Upper lobe of left lung (tissue), 6 donors: ENCODE results near the gene PRAC2. TPM values are rescaled to one million over a fixed set of nuclear protein-coding genes. Genes with fewer than 3 reads are reported as not detected.

ENCODE experiments used
- ATAC-seq, 2 donors: fragments of 200-7000 bp; cut with Tn5 transposase; one replicate each; pipeline ENCODE4 v1.9.1; 2022; ENCODE audit warnings: mild to moderate bottlenecking in 2 of 2, moderate library complexity in 2 of 2; ENCODE audit not compliant: low FRiP score in 2 of 2
- DNase-seq, 2 donors: peaks; one replicate each; pipeline ENCODE4 v3.0.0-alpha.2; 2019 to 2020
- H3K27ac ChIP-seq, 4 donors: fragments of 200-600 bp; sonication (generic); one replicate each; pipeline ENCODE4 v1.5.1; 2016 to 2019
- H3K27me3 ChIP-seq, 4 donors: fragments of 200-600 bp; sonication (generic); one replicate each; pipeline ENCODE4 v1.5.1; 2017 to 2019
- H3K36me3 ChIP-seq, 4 donors: fragments of 200-600 bp; sonication (generic); one replicate each; pipeline ENCODE4 v1.5.1; 2016 to 2019
- H3K4me1 ChIP-seq, 4 donors: fragments of 200-600 bp; sonication (generic); one replicate each; pipeline ENCODE4 v1.5.1; 2018 to 2019
- H3K4me3 ChIP-seq, 4 donors: fragments of 200-600 bp; sonication (generic); one replicate each; pipeline ENCODE4 v1.5.1; 2017 to 2019; ENCODE audit warnings: mild to moderate bottlenecking in 2 of 4, moderate library complexity in 1 of 4
- H3K9me3 ChIP-seq, 4 donors: fragments of 200-600 bp; sonication (generic); one replicate each; pipeline ENCODE4 v1.5.1; 2018 to 2019
- EP300 ChIP-seq, 4 donors: sonication (generic); formaldehyde crosslinking; IDR thresholded peaks; one replicate each; pipeline ENCODE4 v1.5.1; 2017; ENCODE audit warnings: antibody characterized with exemption in 4 of 4, control low read depth in 2 of 4
- POLR2A ChIP-seq, 4 donors: fragments of 450-650 bp; IDR thresholded peaks; one replicate each; pipeline ENCODE4 v1.5.1; 2016 to 2017; ENCODE audit warnings: antibody characterized with exemption in 4 of 4, mild to moderate bottlenecking in 2 of 4
- POLR2AphosphoS5 ChIP-seq, 2 donors: sonication (generic); formaldehyde crosslinking; IDR thresholded peaks; one replicate each; pipeline ENCODE4 v1.5.1; 2017; ENCODE audit warnings: antibody characterized with exemption in 2 of 2
- WGBS, 2 donors: methylation state at CpG; one replicate each; pipeline ENCODE4 v1.1.5; 2017 to 2018; 5-methylcytosine and 5-hydroxymethylcytosine counted together
- total RNA-seq, 6 donors: library from RNA; depleted of rRNA in 4 of 6; stranded (reverse); fragments of >200 nt in 4 of 6; gene quantifications; one replicate each; pipeline versions ENCODE4 v1.1.0 to v1.2.1, GENCODE V29; 2016 to 2021
- TF ChIP-seq, protein P1 (sequence below), 6 experiments: fragments of 450-650 bp in 4 of 6; fragments of 200-600 bp in 2 of 6; sonication (generic) in 2 of 6; IDR thresholded peaks; one replicate each; pipeline ENCODE4 v1.5.1; 2016 to 2019; ENCODE audit warnings: antibody characterized with exemption in 6 of 6
- donor health status: DM: no; HTN: no; CAD: no; lungs with moderate emphysema.
- donor health status: DM: no; HTN: yes; CAD: no; lungs with severe emphysema.

PRAC2 gene
- total RNA-seq, 6 donors from 2014 or later, result not detected

DNA sequence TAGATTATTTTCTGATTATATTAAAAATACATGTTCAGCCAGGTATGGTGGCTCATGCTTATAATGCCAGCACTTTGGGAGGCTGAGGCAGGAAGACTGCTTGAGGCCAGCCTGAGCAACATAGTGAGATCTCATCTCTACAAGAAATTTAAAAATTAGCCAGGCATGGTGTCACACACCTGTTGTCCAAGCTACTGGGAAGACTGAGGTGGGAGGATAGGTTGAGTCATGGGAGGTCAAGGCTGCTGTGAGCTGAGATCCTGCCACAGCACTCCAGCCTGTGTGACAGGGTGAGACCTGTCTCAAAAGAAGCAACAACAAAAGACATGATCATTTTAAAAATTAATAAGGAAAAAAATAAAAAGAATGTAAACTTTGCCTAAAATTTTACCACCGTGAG, 41.4 kb upstream of the PRAC2 start:
- Histone ChIP-seq H3K9me3 (no peaks in the 10 kb centered on the region), H3K36me3 (no peaks in the 10 kb centered on the region), H3K27ac (no peak overlapping the region), H3K27me3 (peaks cover 0 to 9% (median 0%) of the 10 kb centered on the region in 4 donors), H3K4me1 (peaks cover 4 to 7% (median 5%) of the 10 kb centered on the region in 4 donors), H3K4me3 (no peak overlapping the region)
- DNase-seq, result no peak
- TF ChIP-seq POLR2A (IDR thresholded peaks at IDR 0.05) (no peak), POLR2AphosphoS5 (IDR thresholded peaks at IDR 0.05) (no peak), EP300 (IDR thresholded peaks at IDR 0.05) (no peak)
- TF ChIP-seq, protein P1, sequence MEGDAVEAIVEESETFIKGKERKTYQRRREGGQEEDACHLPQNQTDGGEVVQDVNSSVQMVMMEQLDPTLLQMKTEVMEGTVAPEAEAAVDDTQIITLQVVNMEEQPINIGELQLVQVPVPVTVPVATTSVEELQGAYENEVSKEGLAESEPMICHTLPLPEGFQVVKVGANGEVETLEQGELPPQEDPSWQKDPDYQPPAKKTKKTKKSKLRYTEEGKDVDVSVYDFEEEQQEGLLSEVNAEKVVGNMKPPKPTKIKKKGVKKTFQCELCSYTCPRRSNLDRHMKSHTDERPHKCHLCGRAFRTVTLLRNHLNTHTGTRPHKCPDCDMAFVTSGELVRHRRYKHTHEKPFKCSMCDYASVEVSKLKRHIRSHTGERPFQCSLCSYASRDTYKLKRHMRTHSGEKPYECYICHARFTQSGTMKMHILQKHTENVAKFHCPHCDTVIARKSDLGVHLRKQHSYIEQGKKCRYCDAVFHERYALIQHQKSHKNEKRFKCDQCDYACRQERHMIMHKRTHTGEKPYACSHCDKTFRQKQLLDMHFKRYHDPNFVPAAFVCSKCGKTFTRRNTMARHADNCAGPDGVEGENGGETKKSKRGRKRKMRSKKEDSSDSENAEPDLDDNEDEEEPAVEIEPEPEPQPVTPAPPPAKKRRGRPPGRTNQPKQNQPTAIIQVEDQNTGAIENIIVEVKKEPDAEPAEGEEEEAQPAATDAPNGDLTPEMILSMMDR (IDR thresholded peaks at IDR 0.05), result no peak
- WGBS, 2 donors, result 90 to 96% methylated on average over 1 of the region's 1 CpG
- ATAC-seq, result no peak

DNA sequence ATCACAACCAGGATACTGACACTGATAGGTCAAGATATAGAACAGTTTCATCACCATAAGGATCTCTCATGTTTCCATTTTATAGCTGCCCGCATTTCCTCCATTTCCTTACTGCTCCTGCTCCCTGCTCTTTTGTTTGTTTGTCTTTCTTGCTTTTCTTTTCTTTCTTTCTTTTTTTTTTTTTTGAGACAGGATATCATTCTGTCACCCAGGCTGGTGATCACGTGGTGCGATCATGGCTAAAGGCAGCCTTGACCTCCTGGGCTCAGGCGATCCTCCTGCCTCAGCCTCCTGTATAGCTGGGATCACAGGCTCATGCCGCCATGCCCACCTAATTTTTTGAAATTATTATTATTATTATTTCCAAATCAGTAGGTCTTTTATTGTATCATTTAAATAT, 32.3 kb upstream of the PRAC2 start:
- Histone ChIP-seq H3K4me1 (no peaks in the 10 kb centered on the region), H3K4me3 (no peak overlapping the region), H3K27ac (no peak overlapping the region), H3K27me3 (no peaks in the 10 kb centered on the region), H3K36me3 (no peaks in the 10 kb centered on the region), H3K9me3 (peaks cover 0 to 6% (median 2%) of the 10 kb centered on the region in 4 donors)
- no peak for ATAC-seq
- 78 to 84% methylated on average over 5 of the region's 5 CpGs for WGBS, 2 donors
- TF ChIP-seq POLR2A (IDR thresholded peaks at IDR 0.05), result no peak
- TF ChIP-seq POLR2AphosphoS5 (IDR thresholded peaks at IDR 0.05), result no peak
- no peak for TF ChIP-seq EP300 (IDR thresholded peaks at IDR 0.05)
- TF ChIP-seq, protein P1 (IDR thresholded peaks at IDR 0.05), result no peak
- no peak for DNase-seq

DNA sequence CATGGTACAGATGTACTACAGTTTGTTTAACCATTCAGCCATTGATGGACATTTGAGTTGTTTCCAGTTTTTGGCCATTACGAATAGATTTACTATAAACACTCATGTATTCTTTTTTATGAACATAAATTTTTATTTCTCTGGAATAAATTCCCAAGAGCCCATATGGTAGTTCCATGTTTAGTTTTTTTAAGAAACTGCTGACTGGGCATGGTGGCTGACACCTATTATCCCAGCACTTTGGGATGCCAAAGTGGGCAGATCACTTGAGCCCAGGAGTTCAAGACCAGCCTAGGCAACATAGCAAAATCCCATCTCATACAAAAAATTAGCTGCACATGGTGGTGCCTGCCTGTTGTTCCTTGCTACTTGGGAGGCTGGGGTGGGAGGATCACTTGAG, 30.9 kb upstream of the PRAC2 start:
- H3K27me3 ChIP-seq, result no peaks in the 10 kb centered on the region
- peaks cover 0 to 6% (median 2%) of the 10 kb centered on the region in 4 donors for H3K9me3 ChIP-seq
- no peaks in the 10 kb centered on the region for H3K36me3 ChIP-seq
- 82 to 85% methylated on average over 1 of the region's 1 CpG for WGBS, 2 donors
- DNase-seq (no peak), ATAC-seq (no peak)
- H3K4me1 ChIP-seq, result no peaks in the 10 kb centered on the region
- no peak overlapping the region for H3K4me3 ChIP-seq
- H3K27ac ChIP-seq, result no peak overlapping the region
- no peak for TF ChIP-seq POLR2A (IDR thresholded peaks at IDR 0.05)

DNA sequence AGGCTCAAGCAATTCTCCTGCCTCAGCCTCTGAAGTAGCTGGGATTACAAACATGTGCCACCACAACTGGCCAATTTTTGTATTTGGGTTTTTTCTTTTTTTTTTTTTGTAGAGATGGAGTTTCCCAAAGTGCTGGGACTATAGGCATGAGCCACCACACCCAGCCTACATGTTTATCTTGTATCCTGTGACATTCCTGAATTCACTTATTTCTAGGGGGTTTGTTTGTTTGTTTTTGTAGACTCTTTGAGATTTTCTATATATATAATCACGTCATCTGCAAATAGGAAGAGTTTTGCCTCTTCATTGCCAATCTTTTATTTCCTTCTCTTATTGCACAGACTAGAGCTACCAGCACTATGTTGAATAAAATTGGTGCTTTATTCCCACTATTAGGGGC, 29.8 kb upstream of the PRAC2 start:
- TF ChIP-seq POLR2A (IDR thresholded peaks at IDR 0.05) (no peak), EP300 (IDR thresholded peaks at IDR 0.05) (no peak), POLR2AphosphoS5 (IDR thresholded peaks at IDR 0.05) (no peak)
- TF ChIP-seq, protein P1 (IDR thresholded peaks at IDR 0.05), result no peak
- DNase-seq, result no peak
- H3K36me3 ChIP-seq, result no peaks in the 10 kb centered on the region
- peaks cover 0 to 6% (median 2%) of the 10 kb centered on the region in 4 donors for H3K9me3 ChIP-seq
- H3K27ac ChIP-seq, result no peak overlapping the region
- no peaks in the 10 kb centered on the region for H3K27me3 ChIP-seq
- 29 to 42% methylated on average over 1 of the region's 1 CpG for WGBS, 2 donors
- no peak overlapping the region for H3K4me3 ChIP-seq
- no peak for ATAC-seq
- no peaks in the 10 kb centered on the region for H3K4me1 ChIP-seq

DNA sequence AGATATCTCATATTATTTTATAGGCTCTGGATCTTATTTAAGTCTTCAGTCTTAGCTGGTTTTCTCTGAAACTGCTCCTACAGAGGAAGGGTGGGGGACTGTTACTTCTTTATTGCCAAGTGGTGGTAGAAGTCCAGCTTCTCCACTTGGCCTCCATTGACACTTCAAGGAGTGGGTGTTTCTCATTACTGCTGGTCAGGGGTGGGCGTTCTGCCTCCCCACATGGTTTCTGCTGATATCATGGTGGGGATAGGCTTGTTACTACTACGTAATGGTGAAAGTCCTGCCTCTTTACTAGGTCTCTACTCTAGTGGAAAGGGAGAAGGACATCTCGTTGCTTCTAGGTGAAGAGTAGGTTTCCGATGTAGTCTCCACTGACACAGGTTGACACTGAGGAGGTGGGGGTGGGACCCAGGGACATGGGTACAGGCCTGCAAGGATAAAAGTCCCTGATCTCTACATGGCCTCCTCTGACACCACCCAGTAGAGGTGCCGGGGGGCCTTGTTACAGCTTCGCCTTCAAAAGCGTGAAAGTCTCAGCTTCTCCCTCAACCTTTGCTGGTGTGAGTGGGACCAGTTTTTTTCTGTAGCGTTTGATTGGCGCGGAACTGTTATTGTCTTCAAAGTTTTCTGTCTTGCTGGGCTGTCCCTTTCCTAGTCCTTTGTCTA, 21.0 kb upstream of the PRAC2 start:
- peaks cover 0 to 3% (median 0%) of the 10 kb centered on the region in 4 donors for H3K27me3 ChIP-seq
- DNase-seq (no peak), ATAC-seq (no peak)
- no peaks in the 10 kb centered on the region for H3K36me3 ChIP-seq
- WGBS, 2 donors, result 88 to 92% methylated on average over 10 of the region's 10 CpGs
- H3K27ac ChIP-seq, result no peak overlapping the region
- no peak overlapping the region for H3K4me3 ChIP-seq
- TF ChIP-seq, protein P1 (IDR thresholded peaks at IDR 0.05), result no peak
- TF ChIP-seq POLR2AphosphoS5 (IDR thresholded peaks at IDR 0.05), result no peak
- no peak for TF ChIP-seq EP300 (IDR thresholded peaks at IDR 0.05)
- TF ChIP-seq POLR2A (IDR thresholded peaks at IDR 0.05), result no peak
- H3K4me1 ChIP-seq, result no peaks in the 10 kb centered on the region
- H3K9me3 ChIP-seq, result no peaks in the 10 kb centered on the region
